Stomach (tissue), 9 donors: ENCODE data around the gene TDG. TPM values are rescaled to one million over a fixed set of nuclear protein-coding genes. Genes with fewer than 3 reads are reported as not detected.

Source experiments
- DNase-seq, 2 donors: peaks; one replicate each; pipeline versions ENCODE4 v3.0.0 to v3.0.0-alpha.2; 2013 to 2019
- H3K27ac ChIP-seq, 5 donors: fragments of 200-600 bp in 4 of 5; sonication (generic) in 4 of 5; one replicate each; pipeline ENCODE4 v1.5.1; 2013 to 2019; ENCODE audit warnings: mild to moderate bottlenecking in 1 of 5, moderate library complexity in 1 of 5
- H3K27me3 ChIP-seq, 3 donors: fragments of 200-600 bp; sonication (generic); one replicate each; pipeline ENCODE4 v1.5.1; 2017 to 2019; ENCODE audit warnings: mixed run types in 1 of 3
- H3K36me3 ChIP-seq, 4 donors: fragments of 200-600 bp; sonication (generic); 1 replicate in 3 of 4; 2 replicates in 1 of 4; pipeline ENCODE4 v1.5.1; 2016 to 2019
- H3K4me1 ChIP-seq, 4 donors: fragments of 200-600 bp; sonication (generic); one replicate each; pipeline ENCODE4 v1.5.1; 2016 to 2019
- H3K4me3 ChIP-seq, 4 donors: fragments of 200-600 bp; sonication (generic) in 3 of 4; one replicate each; pipeline ENCODE4 v1.5.1; 2016 to 2019; ENCODE audit warnings: mild to moderate bottlenecking in 1 of 4
- H3K9me3 ChIP-seq, 4 donors: fragments of 200-600 bp; sonication (generic); one replicate each; pipeline ENCODE4 v1.5.1; 2016 to 2019
- CTCF ChIP-seq, 7 experiments: fragments of 450-650 bp in 4 of 7; fragments of 200-600 bp in 3 of 7; sonication (generic) in 3 of 7; IDR thresholded peaks; one replicate each; pipeline ENCODE4 v1.5.1; 2016 to 2019; ENCODE audit warnings: antibody characterized with exemption in 7 of 7, control low read depth in 2 of 7, mild to moderate bottlenecking in 1 of 7
- EP300 ChIP-seq: sonication (generic); formaldehyde crosslinking; IDR thresholded peaks from one replicate; pipeline ENCODE4 v1.6.1; 2017; ENCODE audit warnings: antibody characterized with exemption
- POLR2A ChIP-seq, 4 donors: fragments of 450-650 bp; IDR thresholded peaks; one replicate each; pipeline ENCODE4 v1.6.1; 2016; ENCODE audit warnings: antibody characterized with exemption in 4 of 4, control low read depth in 2 of 4, mild to moderate bottlenecking in 1 of 4, moderate library complexity in 1 of 4
- POLR2AphosphoS5 ChIP-seq, 3 donors: sonication (generic); formaldehyde crosslinking; IDR thresholded peaks; one replicate each; pipeline ENCODE4 v1.6.1; 2016; ENCODE audit warnings: antibody characterized with exemption in 3 of 3
- WGBS, 5 donors: extraction: QIAGEN DNeasy Blood & Tissue Kit in 3 of 5; methylation state at CpG; one replicate each; pipeline versions ENCODE4 v1.1.5 to v1.1.7; 2013 to 2018; 5-methylcytosine and 5-hydroxymethylcytosine counted together
- intact Hi-C: fragments of 100-400 bp; cut with DNase I; formaldehyde crosslinking; loops from one replicate; pipeline ENCODE4 v1.15.1; 2023; ENCODE audit warnings: low total_unique reads
- polyA plus RNA-seq, 3 donors: library from polyadenylated mRNA; stranded (reverse); fragments of 200-250 nt; gene quantifications; one replicate each; pipeline ENCODE4 v1.2.3, GENCODE V29; 2013
- total RNA-seq, 5 donors: library from RNA; depleted of rRNA; stranded (reverse); fragments of >200 nt; gene quantifications; one replicate each; pipeline versions ENCODE4 v1.1.0 to v1.2.3, GENCODE V29; 2014 to 2016
- donor health status: healthy with polysubstance abuse.
- donor health status: Bipolar disorder and iron deficiency.
- donor health status: healthy.

Gene TDG
- total and polyA plus RNA-seq, 8 donors, result 9.2 to 44.1 (median 18.1) TPM

- no peak for TF ChIP-seq POLR2AphosphoS5 (IDR thresholded peaks at IDR 0.05)
- peaks cover 32 to 78% (median 65%) of the 10 kb centered on the region in 4 donors for H3K4me1 ChIP-seq
- no peak overlapping the region for H3K4me3 ChIP-seq
- no peaks in the 10 kb centered on the region for H3K27me3 ChIP-seq
- intact Hi-C loops, result no loop called here
- WGBS, 5 donors, result 48 to 61% (median 55%) methylated on average over 2 of the region's 2 CpGs
- DNase-seq, result no peak
- no peaks in the 10 kb centered on the region for H3K9me3 ChIP-seq
- H3K27ac ChIP-seq, result no peak overlapping the region
- peaks cover 0 to 11% (median 3%) of the 10 kb centered on the region in 4 donors for H3K36me3 ChIP-seq
These were observed 3.7 kb downstream of the TDG start for GRCh38 chr12:103969391-103969790.

- Histone ChIP-seq H3K27ac (no peak overlapping the region), H3K4me1 (peaks cover 7 to 46% (median 34%) of the 10 kb centered on the region in 4 donors), H3K36me3 (peaks cover 10 to 48% (median 25%) of the 10 kb centered on the region in 4 donors), H3K4me3 (no peak overlapping the region), H3K27me3 (no peaks in the 10 kb centered on the region), H3K9me3 (no peaks in the 10 kb centered on the region)
- no peak for DNase-seq
- TF ChIP-seq POLR2AphosphoS5 (IDR thresholded peaks at IDR 0.05), result no peak
- TF ChIP-seq CTCF (IDR thresholded peaks at IDR 0.05), result no peak
- TF ChIP-seq POLR2A (IDR thresholded peaks at IDR 0.05), result no peak
- no peak for TF ChIP-seq EP300
- intact Hi-C loops, result no loop called here
- WGBS, 5 donors, result 56 to 78% (median 72%) methylated on average over 2 of the region's 2 CpGs
These were observed 8.2 kb downstream of the TDG start for GRCh38 chr12:103973909-103974308.

- no peak overlapping the region for H3K27ac ChIP-seq
- no peak for DNase-seq
- no peaks in the 10 kb centered on the region for H3K9me3 ChIP-seq
- no peak overlapping the region for H3K4me3 ChIP-seq
- intact Hi-C loops, result no loop called here
- H3K36me3 ChIP-seq, result peaks cover 14 to 63% (median 39%) of the 10 kb centered on the region in 4 donors
- 74 to 97% (median 83%) methylated on average over 2 of the region's 2 CpGs for WGBS, 5 donors
- no peak for TF ChIP-seq POLR2AphosphoS5 (IDR thresholded peaks at IDR 0.05)
- no peak for TF ChIP-seq EP300
- TF ChIP-seq CTCF (IDR thresholded peaks at IDR 0.05), result no peak
- TF ChIP-seq POLR2A (IDR thresholded peaks at IDR 0.05), result no peak
- H3K27me3 ChIP-seq, result no peaks in the 10 kb centered on the region
- peaks cover 0 to 33% (median 19%) of the 10 kb centered on the region in 4 donors for H3K4me1 ChIP-seq
These were observed 9.7 kb downstream of the TDG start for GRCh38 chr12:103975368-103975767.

GRCh38 chr12:103978384-103978982, 12.8 kb downstream of the TDG start:
- Histone ChIP-seq H3K27ac (no peak overlapping the region), H3K9me3 (no peaks in the 10 kb centered on the region), H3K4me1 (peaks cover 0 to 13% (median 4%) of the 10 kb centered on the region in 4 donors), H3K27me3 (no peaks in the 10 kb centered on the region), H3K4me3 (no peak overlapping the region), H3K36me3 (peaks cover 40 to 89% (median 68%) of the 10 kb centered on the region in 4 donors)
- intact Hi-C loops, result no loop called here
- WGBS, 5 donors, result 85 to 96% (median 93%) methylated on average over 4 of the region's 4 CpGs
- no peak for TF ChIP-seq POLR2A (IDR thresholded peaks at IDR 0.05)
- no peak for TF ChIP-seq POLR2AphosphoS5 (IDR thresholded peaks at IDR 0.05)
- no peak for DNase-seq

- DNase-seq, result no peak
- H3K27me3 ChIP-seq, result no peaks in the 10 kb centered on the region
- peaks cover 55 to 83% (median 75%) of the 10 kb centered on the region in 4 donors for H3K36me3 ChIP-seq
- intact Hi-C loops, result no loop called here
- TF ChIP-seq CTCF (IDR thresholded peaks at IDR 0.05) (no peak), POLR2AphosphoS5 (IDR thresholded peaks at IDR 0.05) (no peak), POLR2A (IDR thresholded peaks at IDR 0.05) (no peak), EP300 (no peak)
- H3K4me1 ChIP-seq, result no peaks in the 10 kb centered on the region
- H3K9me3 ChIP-seq, result no peaks in the 10 kb centered on the region
- H3K27ac ChIP-seq, result no peak overlapping the region
- no peak overlapping the region for H3K4me3 ChIP-seq
- WGBS, 5 donors, result 66 to 97% (median 86%) methylated on average over 2 of the region's 2 CpGs
These were observed 21.2 kb downstream of the TDG start for GRCh38 chr12:103986829-103987228.
